Right lobe of liver (tissue), 6 donors: ENCODE measurements around the gene SRC. TPM values are rescaled to one million over a fixed set of nuclear protein-coding genes. Genes with fewer than 3 reads are reported as not detected.
"Not testable (repeated sequence)": the region's sequence is repeated elsewhere in the genome, so short reads cannot be mapped to it uniquely, and the experiment has no call there.

Experiments used
- ATAC-seq, 4 donors: fragments of 200-7000 bp; cut with Tn5 transposase; one replicate each; pipeline ENCODE4 v1.9.1; 2020; ENCODE audit warnings: mild to moderate bottlenecking in 4 of 4, moderate library complexity in 4 of 4
- DNase-seq, 3 donors: peaks; one replicate each; pipeline ENCODE4 v3.0.0-alpha.2; 2020
- H3K27ac ChIP-seq, 3 donors: fragments of 200-600 bp; one replicate each; pipeline ENCODE4 v1.8.0; 2022
- H3K27me3 ChIP-seq, 2 donors: fragments of 200-600 bp; one replicate each; pipeline ENCODE4 v1.8.0; 2022
- H3K36me3 ChIP-seq, 4 donors: fragments of 200-600 bp; sonication (generic) in 1 of 4; one replicate each; pipeline versions ENCODE4 v1.5.1 to v1.8.0; 2017 to 2022; ENCODE audit warnings: control low read depth in 1 of 4
- H3K4me1 ChIP-seq, 4 donors: fragments of 200-600 bp; sonication (generic) in 1 of 4; one replicate each; pipeline versions ENCODE4 v1.5.1 to v1.8.0; 2017 to 2022; ENCODE audit warnings: control low read depth in 1 of 4
- H3K4me3 ChIP-seq, 3 donors: fragments of 200-600 bp; one replicate each; pipeline ENCODE4 v1.8.0; 2022
- H3K9me3 ChIP-seq, 4 donors: fragments of 200-600 bp; sonication (generic) in 1 of 4; one replicate each; pipeline versions ENCODE4 v1.5.1 to v1.8.0; 2017 to 2022; ENCODE audit warnings: control low read depth in 1 of 4
- POLR2A ChIP-seq: fragments of 450-650 bp; IDR thresholded peaks from one replicate; pipeline ENCODE4 v1.6.1; 2017; ENCODE audit warnings: antibody characterized with exemption, mild to moderate bottlenecking
- WGBS: methylation state at CpG from one replicate; pipeline ENCODE4 v1.1.6; 2018; ENCODE audit warnings: low coverage, low lambda C conversion rate; ENCODE audit not compliant: insufficient coverage; ENCODE audit errors: missing lambda C conversion rate; 5-methylcytosine and 5-hydroxymethylcytosine counted together
- intact Hi-C, 2 donors: fragments of 100-400 bp; cut with DNase I; formaldehyde crosslinking; loops; one replicate each; pipeline versions ENCODE4 v1.11.2 to v1.14.1; 2022
- total RNA-seq, 6 experiments: library from RNA; depleted of rRNA in 2 of 6; stranded (reverse); fragments of >200 nt in 2 of 6; fragmentation: NEBNext Ultra II Directional in 3 of 6; extraction: Animal tissue kit (Norgen Biotek cat#: 25700) in 3 of 6; gene quantifications; one replicate each; pipeline versions ENCODE4 v1.1.0 to v1.2.4, GENCODE V29; 2016 to 2023
- TF ChIP-seq, protein P1 (sequence below), 4 donors: fragments of 200-600 bp in 3 of 4; fragments of 450-650 bp in 1 of 4; IDR thresholded peaks; one replicate each; pipeline versions ENCODE4 v1.5.1 to v1.8.0; 2016 to 2022; ENCODE audit warnings: antibody characterized with exemption in 4 of 4, mild to moderate bottlenecking in 2 of 4
- donor health status: DM: no; HTN: yes; CAD: no.
- donor health status: DM: no; HTN: no; CAD: no.
- donor health status: DM: no; HTN: no; CAD: no.
- donor health status: DM: no; HTN: yes; CAD: no.
- donor health status: DM: no; HTN: yes; CAD: no.

SRC gene
- total RNA-seq, 6 experiments from 2014 or later: 3.1 to 17.3 (median 11.2) TPM

DNA sequence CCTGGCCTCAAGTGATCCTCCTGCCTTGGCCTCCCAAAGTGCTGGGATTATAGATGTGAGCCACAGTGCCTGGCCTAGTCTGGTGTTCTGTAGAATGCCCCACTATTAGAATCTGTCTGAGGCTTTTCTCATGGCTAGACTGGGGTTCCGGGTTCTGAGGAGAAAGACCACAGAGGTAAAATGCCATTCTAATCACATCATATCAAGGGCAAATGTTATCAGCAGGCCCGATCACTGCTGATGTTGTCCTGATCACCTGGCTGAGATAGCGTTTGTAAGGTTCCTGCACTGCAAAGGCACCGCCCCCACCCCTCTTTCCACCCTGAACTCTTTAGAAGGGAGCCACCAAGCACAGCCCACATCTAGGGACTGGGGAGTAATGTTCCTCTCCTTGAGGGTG is 6.7 kb upstream of the SRC start:
- no peak for DNase-seq
- intact Hi-C loops: no loop called here
- no peaks in the 10 kb centered on the region for H3K4me1 ChIP-seq
- no peaks in the 10 kb centered on the region for H3K36me3 ChIP-seq
- TF ChIP-seq POLR2A: no peak
- no peak for ATAC-seq
- H3K27me3 ChIP-seq: no peaks in the 10 kb centered on the region
- H3K4me3 ChIP-seq: no peak overlapping the region
- no peak overlapping the region for H3K27ac ChIP-seq
- WGBS: 100% methylated on average over 1 of the region's 4 CpGs
- no peaks in the 10 kb centered on the region for H3K9me3 ChIP-seq

DNA sequence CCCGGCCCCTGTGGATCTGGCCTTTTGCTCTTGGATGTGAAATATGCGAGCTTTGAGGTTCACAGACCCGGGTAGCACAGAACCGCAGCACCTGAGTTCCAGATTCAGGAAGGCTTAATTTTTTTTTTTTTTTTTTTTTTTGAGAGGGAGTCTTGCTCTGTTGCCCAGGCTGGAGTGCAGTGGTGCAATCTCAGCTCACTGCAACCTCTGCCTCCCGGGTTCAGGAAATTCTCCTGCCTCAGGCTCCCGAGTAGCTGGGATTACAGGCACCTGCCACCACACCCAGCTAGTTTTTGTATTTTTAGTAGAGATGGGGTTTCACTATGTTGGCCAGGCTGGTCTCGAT is 6.2 kb upstream of the SRC start:
- H3K36me3 ChIP-seq, H3K27ac ChIP-seq, H3K9me3 ChIP-seq, DNase-seq, ATAC-seq, H3K4me1 ChIP-seq, H3K27me3 ChIP-seq, intact Hi-C loops, H3K4me3 ChIP-seq: not testable (repeated sequence)
- WGBS: 96% methylated on average over 4 of the region's 7 CpGs

DNA sequence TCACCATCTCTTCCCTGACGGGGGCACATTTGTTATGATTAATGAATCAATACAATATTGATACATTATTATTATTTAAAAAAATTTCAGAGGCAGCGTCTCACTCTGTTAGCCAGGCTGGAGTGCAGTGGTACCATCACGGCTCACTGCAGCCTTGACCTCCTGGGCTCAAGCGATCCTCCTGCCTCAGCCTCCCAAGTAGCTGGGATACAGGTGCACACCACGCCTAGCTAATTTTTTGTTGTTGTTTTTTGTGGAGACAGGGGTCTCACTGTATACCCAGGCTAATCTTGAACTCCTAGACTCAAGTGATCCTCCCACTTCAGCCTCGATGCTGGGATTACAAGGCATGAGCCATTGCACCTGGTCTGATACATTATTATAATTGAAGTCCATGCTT is 4.9 kb upstream of the SRC start:
- ATAC-seq (no peak), DNase-seq (no peak)
- Histone ChIP-seq H3K27ac (no peak overlapping the region), H3K36me3 (no peaks in the 10 kb centered on the region), H3K9me3 (no peaks in the 10 kb centered on the region), H3K27me3 (no peaks in the 10 kb centered on the region), H3K4me1 (peaks cover 0 to 12% (median 3%) of the 10 kb centered on the region in 4 donors), H3K4me3 (no peak overlapping the region)
- intact Hi-C loops: no loop called here
- 84% methylated on average over 5 of the region's 6 CpGs for WGBS
- TF ChIP-seq, protein P1, sequence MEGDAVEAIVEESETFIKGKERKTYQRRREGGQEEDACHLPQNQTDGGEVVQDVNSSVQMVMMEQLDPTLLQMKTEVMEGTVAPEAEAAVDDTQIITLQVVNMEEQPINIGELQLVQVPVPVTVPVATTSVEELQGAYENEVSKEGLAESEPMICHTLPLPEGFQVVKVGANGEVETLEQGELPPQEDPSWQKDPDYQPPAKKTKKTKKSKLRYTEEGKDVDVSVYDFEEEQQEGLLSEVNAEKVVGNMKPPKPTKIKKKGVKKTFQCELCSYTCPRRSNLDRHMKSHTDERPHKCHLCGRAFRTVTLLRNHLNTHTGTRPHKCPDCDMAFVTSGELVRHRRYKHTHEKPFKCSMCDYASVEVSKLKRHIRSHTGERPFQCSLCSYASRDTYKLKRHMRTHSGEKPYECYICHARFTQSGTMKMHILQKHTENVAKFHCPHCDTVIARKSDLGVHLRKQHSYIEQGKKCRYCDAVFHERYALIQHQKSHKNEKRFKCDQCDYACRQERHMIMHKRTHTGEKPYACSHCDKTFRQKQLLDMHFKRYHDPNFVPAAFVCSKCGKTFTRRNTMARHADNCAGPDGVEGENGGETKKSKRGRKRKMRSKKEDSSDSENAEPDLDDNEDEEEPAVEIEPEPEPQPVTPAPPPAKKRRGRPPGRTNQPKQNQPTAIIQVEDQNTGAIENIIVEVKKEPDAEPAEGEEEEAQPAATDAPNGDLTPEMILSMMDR (IDR thresholded peaks at IDR 0.05): no peak
- no peak for TF ChIP-seq POLR2A

DNA sequence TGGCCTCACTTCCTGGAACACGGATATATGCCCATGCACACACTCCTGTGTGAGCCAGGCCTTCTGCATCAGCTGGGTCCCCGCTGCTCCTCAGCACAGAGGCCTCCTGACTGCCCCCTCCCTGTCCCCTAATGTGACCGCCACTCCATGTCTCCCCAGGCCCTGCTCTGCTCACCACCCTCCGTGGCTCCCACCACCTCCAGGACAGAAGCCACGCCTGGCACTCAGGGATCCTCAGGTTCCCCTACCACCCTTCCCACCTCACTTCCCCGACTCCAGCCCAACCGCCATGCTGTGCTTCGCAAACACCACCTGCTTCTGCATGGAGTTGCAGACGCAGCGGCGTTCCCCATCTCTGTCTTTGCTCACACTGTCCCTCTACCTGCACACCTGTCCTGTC is 4.3 kb upstream of the SRC start:
- Histone ChIP-seq H3K4me1 (peaks cover 0 to 12% (median 3%) of the 10 kb centered on the region in 4 donors), H3K9me3 (no peaks in the 10 kb centered on the region), H3K27ac (no peak overlapping the region), H3K4me3 (no peak overlapping the region), H3K27me3 (no peaks in the 10 kb centered on the region), H3K36me3 (no peaks in the 10 kb centered on the region)
- no peak for ATAC-seq
- 93% methylated on average over 10 of the region's 11 CpGs for WGBS
- peak in 1 of 3 donors; percentile 13 for DNase-seq
- intact Hi-C loops: no loop called here
- no peak for TF ChIP-seq POLR2A
- TF ChIP-seq, protein P1 (IDR thresholded peaks at IDR 0.05): no peak

DNA sequence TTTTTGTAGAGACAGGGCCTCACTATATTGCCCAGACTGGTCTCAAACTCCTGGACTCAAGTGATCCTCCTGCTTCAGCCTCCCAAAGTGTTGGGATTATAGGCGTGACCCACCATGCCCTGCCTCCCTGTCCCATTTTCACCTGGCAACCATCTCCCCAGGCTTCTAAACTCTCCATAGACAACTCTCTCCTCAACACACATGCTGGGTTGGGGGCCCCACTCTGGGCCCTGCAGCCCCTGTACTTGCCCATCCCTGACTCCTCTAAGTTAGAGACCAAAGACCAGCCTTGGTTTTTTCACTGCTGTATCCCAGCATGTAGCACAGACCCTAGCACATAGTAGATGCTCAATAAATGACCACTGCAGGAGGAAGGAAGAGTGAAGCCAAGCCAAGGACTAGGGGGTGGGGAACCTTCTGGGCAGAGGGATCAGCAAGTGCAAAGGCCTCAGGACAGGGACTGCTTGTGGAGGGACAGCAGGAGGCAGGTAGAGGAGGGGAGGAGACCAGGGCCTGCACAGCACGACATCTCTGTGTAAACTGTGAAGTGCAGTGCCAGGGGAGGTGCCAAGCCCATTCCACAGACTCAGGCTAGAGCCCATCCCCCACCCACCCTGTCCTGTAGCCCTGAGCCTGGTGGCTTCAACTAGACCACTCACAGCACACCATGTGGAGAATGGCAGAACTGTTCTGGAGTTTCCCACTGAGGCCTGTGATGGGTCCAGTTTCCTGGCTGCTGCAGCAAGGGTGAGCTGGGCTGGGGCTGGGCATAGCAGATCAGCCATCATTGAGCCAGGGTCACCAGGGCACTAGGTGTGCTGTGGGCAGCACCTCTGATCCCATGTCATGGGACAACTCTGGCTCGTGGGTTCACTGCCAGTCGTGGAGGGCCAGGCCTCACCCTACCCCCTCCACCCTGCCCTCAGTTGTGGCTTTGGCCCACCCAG is 3.4 kb upstream of the SRC start:
- DNase-seq: peak in 1 of 3 donors; percentile 10
- Histone ChIP-seq H3K4me1 (peaks cover 0 to 12% (median 3%) of the 10 kb centered on the region in 4 donors), H3K36me3 (no peaks in the 10 kb centered on the region), H3K27me3 (no peaks in the 10 kb centered on the region), H3K4me3 (no peak overlapping the region), H3K9me3 (no peaks in the 10 kb centered on the region), H3K27ac (no peak overlapping the region)
- no peak for ATAC-seq
- intact Hi-C loops: no loop called here
- TF ChIP-seq POLR2A: no peak
- TF ChIP-seq, protein P1 (IDR thresholded peaks at IDR 0.05): no peak
- 86% methylated on average over 1 of the region's 4 CpGs for WGBS
